ENCODE measurements around the gene CHST13.
"Not testable (repeated sequence)": the region's sequence is repeated elsewhere in the genome, so short reads cannot be mapped to it uniquely, and the experiment has no call there.

The CHST13 gene

DNA sequence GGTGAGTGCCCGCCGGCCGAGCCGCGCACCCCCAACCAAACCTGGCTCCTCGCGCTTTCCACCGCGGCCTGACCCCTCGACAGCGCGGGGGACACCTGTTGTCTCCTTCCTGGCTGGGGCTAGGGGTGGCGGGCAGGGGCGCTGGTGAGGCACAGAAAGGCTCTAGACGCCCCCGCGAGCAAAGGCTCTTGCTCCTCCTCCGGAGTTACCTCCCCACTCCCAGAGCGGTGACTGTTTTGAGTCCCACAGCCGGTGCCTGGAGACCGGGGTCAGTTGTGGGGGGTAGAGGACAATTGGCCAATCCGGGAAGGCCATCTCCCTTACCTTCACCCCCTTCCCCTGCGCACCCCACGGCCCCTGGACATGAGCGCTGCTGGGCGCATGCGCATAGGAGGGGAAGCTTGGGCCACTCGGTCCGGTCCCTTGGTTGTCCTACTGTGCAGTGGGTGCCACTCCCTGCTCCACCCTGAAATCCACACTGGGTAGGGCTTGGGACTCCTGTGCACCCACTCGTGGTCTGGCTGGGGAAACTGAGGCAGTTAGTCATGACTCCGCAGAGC, 554 bp downstream of the CHST13 start:
- no peak for DNase-seq (ENCODE audit: extremely low read depth in 1 of 2, low read depth in 1 of 2)

DNA sequence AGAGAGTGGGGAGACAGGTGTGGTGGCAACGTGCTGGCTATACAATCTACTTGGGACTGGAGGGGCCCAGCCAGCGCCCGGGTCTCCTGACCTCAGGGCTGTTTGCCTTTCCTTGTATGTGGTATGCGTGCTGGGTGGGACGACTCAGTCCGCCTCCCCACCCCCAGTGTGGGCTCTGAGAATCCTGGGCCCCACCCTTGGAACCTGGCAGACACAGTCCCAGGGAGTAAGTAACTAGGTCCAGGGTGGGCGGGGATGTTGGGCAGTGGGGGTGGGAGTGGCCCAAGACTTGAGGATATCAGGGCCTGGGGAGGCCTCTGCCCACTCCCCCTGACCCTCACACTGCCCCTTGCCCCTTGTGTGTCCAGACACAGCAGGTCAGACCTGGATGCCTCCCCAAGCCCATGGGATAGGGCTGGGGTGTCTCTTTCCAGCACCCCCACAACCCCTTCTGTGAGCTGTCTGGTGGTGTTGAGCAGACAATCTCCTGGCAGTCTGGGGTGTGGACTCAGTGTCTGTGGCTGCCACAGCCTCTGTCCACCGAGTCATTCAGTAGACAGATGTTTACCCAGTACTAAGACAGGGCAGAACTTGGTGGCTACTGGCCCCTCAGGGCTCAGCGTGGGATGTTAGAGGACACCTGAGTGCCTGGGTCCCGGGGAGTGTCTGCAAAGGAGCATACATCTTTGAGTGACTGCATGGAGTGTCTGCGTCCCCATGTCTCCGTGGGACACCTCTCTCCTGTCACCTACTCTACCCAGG, 1.3 kb downstream of the CHST13 start:
- DNase-seq (ENCODE audit: extremely low read depth in 1 of 2, low read depth in 1 of 2), result no peak

GRCh38 chr3:126525853-126526667, 2.1 kb downstream of the CHST13 start:
- no peak for DNase-seq (ENCODE audit: extremely low read depth in 1 of 2, low read depth in 1 of 2)

DNA sequence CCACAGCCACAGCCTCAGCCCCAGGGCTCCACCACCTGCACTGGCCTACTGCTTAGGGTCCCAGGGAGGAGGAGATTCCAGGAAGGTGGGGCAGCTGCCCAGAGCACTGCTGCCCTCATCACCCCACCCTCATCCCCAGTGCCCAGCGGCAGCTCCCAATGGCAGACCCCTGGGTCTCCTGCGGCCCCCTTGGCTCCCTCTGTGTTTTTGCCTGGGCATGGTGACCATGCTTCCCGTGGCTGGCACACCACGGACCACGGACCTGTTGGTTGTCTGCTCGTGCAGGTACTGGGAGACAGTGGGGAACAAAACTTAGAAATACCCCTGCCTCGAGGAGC, 2.7 kb downstream of the CHST13 start:
- no peak for DNase-seq (ENCODE audit: extremely low read depth in 1 of 2, low read depth in 1 of 2)

- no peak for DNase-seq (ENCODE audit: extremely low read depth in 1 of 2, low read depth in 1 of 2)
These were observed 3.1 kb downstream of the CHST13 start for GRCh38 chr3:126527006-126527405.

DNA sequence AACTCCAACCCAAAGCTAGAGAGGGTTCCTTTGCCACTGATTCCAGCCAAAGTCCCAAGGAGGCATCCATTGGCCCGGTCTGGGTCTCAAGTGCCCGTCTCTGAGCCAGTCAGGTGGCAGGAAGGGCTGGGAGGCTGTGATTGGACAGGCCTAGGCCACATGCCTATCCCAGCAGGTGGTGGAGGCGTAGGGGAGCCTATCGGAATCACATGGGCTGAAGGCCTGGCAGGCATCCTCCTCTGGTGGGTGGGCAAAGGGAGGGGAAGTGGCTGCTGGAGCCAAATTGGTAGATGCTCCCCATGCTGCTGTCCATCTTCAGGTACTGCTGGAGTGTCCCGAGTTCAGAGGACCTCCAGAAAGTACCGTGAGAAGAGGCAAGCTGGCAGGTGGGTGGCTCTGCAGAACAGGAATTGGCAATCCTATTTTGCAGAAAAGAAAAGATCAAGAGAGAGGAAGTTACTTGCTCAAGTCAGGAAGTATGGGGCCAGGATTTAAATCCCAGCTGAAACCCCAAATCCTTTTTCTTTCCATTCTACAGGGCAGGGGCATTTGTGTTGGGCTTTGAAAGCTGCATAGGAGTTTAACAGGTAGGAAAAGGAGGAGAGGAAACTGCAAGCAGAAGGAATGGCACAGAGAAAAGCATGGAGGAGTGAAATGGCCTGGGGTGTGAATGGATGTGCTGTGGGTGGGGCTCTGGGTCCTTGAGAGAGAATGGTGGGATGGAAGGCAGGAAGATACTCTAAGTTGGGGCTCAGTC, 3.7 kb downstream of the CHST13 start:
- DNase-seq (ENCODE audit: extremely low read depth in 1 of 2, low read depth in 1 of 2), result no peak

GRCh38 chr3:126528419-126528799, 4.5 kb downstream of the CHST13 start:
- DNase-seq (ENCODE audit: extremely low read depth in 1 of 2, low read depth in 1 of 2), result no peak

DNA sequence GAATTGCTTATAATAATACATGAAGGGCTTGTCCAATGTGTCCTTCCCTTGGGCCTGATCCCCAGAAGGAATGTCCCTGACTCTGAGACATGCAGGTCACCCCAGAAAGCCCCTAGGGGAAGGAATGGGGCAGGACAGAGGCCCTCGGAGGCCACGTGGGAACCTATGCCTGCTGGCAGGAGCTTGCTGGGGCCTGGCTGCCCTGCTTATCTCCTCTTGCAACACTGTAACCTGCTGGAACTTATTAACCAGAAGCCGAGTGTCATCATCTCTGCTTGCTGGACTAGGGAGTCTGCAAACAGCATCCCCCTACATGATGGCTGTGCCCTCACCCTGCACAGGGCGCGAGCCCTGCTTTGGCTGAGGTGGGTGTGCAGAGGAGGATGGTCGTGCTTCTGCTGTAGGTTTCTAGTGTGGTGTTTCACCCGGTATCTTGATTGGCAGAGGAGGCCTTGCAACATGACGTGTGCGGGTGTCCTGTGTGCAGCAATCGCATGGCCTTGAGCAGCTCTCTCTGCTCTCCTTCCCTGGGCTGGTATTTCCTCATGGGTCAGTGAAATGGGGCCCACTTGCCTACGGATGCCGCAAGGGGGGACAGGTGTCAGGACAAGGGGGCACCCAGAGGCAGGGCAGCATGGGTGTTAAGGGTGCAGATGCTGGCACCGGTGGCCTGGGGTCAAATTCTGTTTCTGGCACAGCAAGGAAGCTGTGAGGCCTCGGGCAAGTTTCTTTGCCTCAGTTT, 5.0 kb downstream of the CHST13 start:
- no peak for DNase-seq (ENCODE audit: extremely low read depth in 1 of 2, low read depth in 1 of 2)

GRCh38 chr3:126529585-126530170, 5.7 kb downstream of the CHST13 start:
- DNase-seq (ENCODE audit: extremely low read depth in 1 of 2, low read depth in 1 of 2), result no peak

- DNase-seq (ENCODE audit: extremely low read depth in 1 of 2, low read depth in 1 of 2), result no peak
These were observed 6.5 kb downstream of the CHST13 start for GRCh38 chr3:126530171-126531050.

GRCh38 chr3:126531051-126531330, 7.0 kb downstream of the CHST13 start:
- DNase-seq (ENCODE audit: extremely low read depth in 1 of 2, low read depth in 1 of 2), result no peak

GRCh38 chr3:126533506-126533905, 9.6 kb downstream of the CHST13 start:
- DNase-seq (ENCODE audit: extremely low read depth in 1 of 2, low read depth in 1 of 2), result no peak

DNA sequence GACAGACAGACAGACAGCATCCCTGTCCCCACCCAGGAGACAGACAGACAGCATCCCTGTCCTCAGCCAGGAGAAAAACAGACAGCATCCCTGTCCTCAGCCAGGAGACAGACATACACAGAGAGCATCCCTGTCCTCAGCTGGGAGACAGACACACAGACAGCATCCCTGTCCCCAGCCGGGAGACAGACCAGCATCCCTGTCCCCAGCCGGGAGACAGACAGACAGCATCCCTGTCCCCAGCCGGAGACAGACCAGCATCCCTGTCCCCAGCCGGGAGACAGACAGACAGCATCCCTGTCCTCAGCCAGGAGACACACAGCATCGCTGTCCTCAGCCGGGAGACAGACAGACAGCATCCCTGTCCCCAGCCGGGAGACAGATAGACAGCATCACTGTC, 10.8 kb downstream of the CHST13 start:
- DNase-seq (ENCODE audit: extremely low read depth in 1 of 2, low read depth in 1 of 2), result not testable (repeated sequence)

DNA sequence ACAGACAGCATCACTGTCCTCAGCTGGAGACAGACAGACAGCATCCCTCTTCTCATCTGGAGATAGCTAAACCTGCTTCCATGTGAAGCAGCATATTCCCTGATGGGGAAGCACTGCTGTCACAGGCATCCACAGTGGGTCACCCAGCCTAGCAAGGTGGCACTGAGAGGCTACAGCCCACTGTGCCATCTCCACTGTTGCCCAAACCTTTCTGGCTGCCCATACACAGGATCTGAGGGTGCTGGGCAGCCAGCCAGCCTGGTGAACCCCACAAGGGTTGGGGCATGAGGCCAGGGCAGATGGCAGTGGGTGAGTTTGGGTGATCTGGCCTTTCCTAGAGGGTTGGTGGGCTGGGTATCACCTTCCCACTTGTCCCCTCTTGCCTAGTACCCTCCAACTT, 11.7 kb downstream of the CHST13 start:
- no peak for DNase-seq (ENCODE audit: extremely low read depth in 1 of 2, low read depth in 1 of 2)

- DNase-seq (ENCODE audit: extremely low read depth in 1 of 2, low read depth in 1 of 2), result no peak
These were observed 12.2 kb downstream of the CHST13 start for GRCh38 chr3:126536126-126536525.

- no peak for DNase-seq (ENCODE audit: extremely low read depth in 1 of 2, low read depth in 1 of 2)
These were observed 13.3 kb downstream of the CHST13 start for GRCh38 chr3:126537116-126537729.

- no peak for DNase-seq (ENCODE audit: extremely low read depth in 1 of 2, low read depth in 1 of 2)
These were observed 13.9 kb downstream of the CHST13 start for GRCh38 chr3:126537730-126538281.

DNA sequence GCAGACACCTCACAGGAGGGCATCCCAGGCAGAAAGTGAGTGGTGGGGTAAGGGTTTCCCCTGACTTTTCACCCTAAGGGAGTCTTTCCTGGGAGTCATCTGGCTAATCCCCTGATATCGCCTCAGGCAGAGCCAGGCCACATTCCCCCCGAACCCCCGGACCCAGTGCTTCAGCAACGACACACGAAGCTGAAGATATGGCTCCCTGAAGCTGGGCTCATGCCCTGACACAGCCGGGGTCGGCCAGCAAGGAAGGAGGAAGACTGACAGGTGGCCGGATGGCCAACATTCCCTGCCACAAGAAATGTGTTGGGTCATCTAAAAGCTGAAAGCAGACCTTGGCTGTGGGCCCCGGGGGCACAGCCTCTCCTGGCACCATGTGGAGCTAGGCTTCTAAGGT, 14.4 kb downstream of the CHST13 start:
- no peak for DNase-seq (ENCODE audit: extremely low read depth in 1 of 2, low read depth in 1 of 2)

DNA sequence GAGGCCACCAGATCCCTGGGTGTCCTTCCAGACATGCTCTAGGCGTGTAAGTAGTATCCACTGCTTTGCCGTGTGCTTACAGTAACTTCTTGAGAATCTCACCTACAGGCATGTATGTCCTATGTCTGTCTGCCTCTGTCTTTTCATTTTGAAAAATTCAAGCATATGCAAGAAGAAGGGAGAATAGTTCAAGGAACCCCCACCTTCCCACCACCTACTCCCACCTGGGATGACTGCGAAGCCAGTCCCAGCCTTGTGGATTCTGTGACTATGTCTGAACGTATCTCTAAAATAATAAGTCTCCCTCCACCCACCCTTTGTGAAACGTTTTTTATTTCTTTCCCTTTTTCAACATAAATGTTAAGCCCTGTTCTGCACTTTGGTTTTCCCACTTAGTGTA, 15.0 kb downstream of the CHST13 start:
- DNase-seq (ENCODE audit: extremely low read depth in 1 of 2, low read depth in 1 of 2), result no peak

Measured in activated CD8-positive, alpha-beta memory T cell treated with anti-CD3 and anti-CD28 coated beads for 1 hour (primary cell).